SK-N-SH (cell line): ENCODE data around the gene UBLCP1. TPM values are rescaled to one million over a fixed set of nuclear protein-coding genes. Genes with fewer than 3 reads are reported as not detected.

Experiments
- CTCF ChIA-PET: fragments of 300-600, 350-600 bp; formaldehyde crosslinking; extraction: SDS; loops from one replicate; lab custom pipeline; 2021; lab: Yijun Ruan, JAX
- POLR2A ChIA-PET: fragments of 350-600 bp; sonication (Branson Sonifier 250); formaldehyde crosslinking; extraction: SDS; loops from one replicate; lab custom pipeline; 2020; ENCODE audit warnings: antibody characterized with exemption, inconsistent platforms; lab: Yijun Ruan, JAX
- DNase-seq: peaks from one replicate; pipeline ENCODE4 v3.0.0; 2012
- H2AFZ ChIP-seq: fragments of 200-600 bp; sonication (generic); 2 replicates; pipeline ENCODE4 v1.8.1; 2016; ENCODE audit warnings: antibody characterized with exemption, mild to moderate bottlenecking, low read depth
- H3F3A ChIP-seq: fragments of 200-600 bp; sonication (generic); replicated peaks from 2 replicates; pipeline ENCODE3; 2016; ENCODE audit warnings: antibody characterized with exemption, mild to moderate bottlenecking; ENCODE audit not compliant: insufficient read depth
- H3K27ac ChIP-seq, 2 experiments: fragments of 200-500 bp in 1 of 2; fragments of 200-600 bp in 1 of 2; sonication (Bioruptor generic) in 1 of 2; sonication (generic), shearing (Covaris generic) in 1 of 2; 2 replicates each; pipeline versions ENCODE4 v1.5.1 to v1.6.1; 2014 to 2016; ENCODE audit warnings: low read depth in 2 of 2, inconsistent platforms in 1 of 2, low read length in 1 of 2, mild to moderate bottlenecking in 1 of 2, mixed read lengths in 1 of 2
- H3K27me3 ChIP-seq: fragments of 200-600 bp; sonication (generic), shearing (Covaris generic); 2 replicates; pipeline ENCODE4 v1.6.1; 2016; ENCODE audit warnings: mixed run types; ENCODE audit not compliant: insufficient read depth
- H3K36me3 ChIP-seq, 2 experiments: fragments of 200-500 bp in 1 of 2; fragments of 200-600 bp in 1 of 2; sonication (Bioruptor generic) in 1 of 2; sonication (generic) in 1 of 2; replicated peaks in 1 of 2; 2 replicates each; pipeline versions ENCODE3 to v1.5.1; 2014 to 2016; ENCODE audit warnings: low read length in 1 of 2, mild to moderate bottlenecking in 1 of 2; ENCODE audit not compliant: insufficient read depth in 2 of 2, control insufficient read depth in 1 of 2
- H3K4me1 ChIP-seq, 2 experiments: fragments of 200-500 bp in 1 of 2; fragments of 200-600 bp in 1 of 2; sonication (Bioruptor generic) in 1 of 2; sonication (generic), shearing (Covaris generic) in 1 of 2; 2 replicates each; pipeline versions ENCODE4 v1.5.1 to v1.6.1; 2014 to 2016; ENCODE audit warnings: low read depth in 1 of 2, low read length in 1 of 2, mixed run types in 1 of 2; ENCODE audit not compliant: insufficient read depth in 2 of 2, control insufficient read depth in 1 of 2
- H3K4me2 ChIP-seq: fragments of 200-600 bp; sonication (generic), shearing (Covaris generic); 2 replicates; pipeline ENCODE4 v1.6.1; 2017; ENCODE audit warnings: mixed run types
- H3K4me3 ChIP-seq, 2 experiments: fragments of 200-500 bp in 1 of 2; fragments of 200-600 bp in 1 of 2; sonication (Bioruptor generic) in 1 of 2; sonication (generic), shearing (Covaris generic) in 1 of 2; 2 replicates each; pipeline versions ENCODE4 v1.5.1 to v1.8.1; 2014 to 2016; ENCODE audit warnings: low read depth in 2 of 2, inconsistent platforms in 1 of 2, low read length in 1 of 2, mild to moderate bottlenecking in 1 of 2, mixed read lengths in 1 of 2, moderate library complexity in 1 of 2
- H3K79me2 ChIP-seq: fragments of 200-600 bp; sonication (generic); 2 replicates; pipeline ENCODE4 v1.8.1; 2017; ENCODE audit warnings: mild to moderate bottlenecking; ENCODE audit not compliant: insufficient read depth
- H3K9ac ChIP-seq: fragments of 200-600 bp; sonication (generic); 2 replicates; pipeline ENCODE4 v1.6.1; 2017; ENCODE audit warnings: mixed run types
- H3K9me2 ChIP-seq: fragments of 200-600 bp; sonication (generic); 2 replicates; pipeline ENCODE4 v1.6.1; 2017; ENCODE audit warnings: mixed run types
- H3K9me3 ChIP-seq: fragments of 200-600 bp; sonication (generic); 2 replicates; pipeline ENCODE4 v1.6.1; 2017; ENCODE audit warnings: mixed run types, mild to moderate bottlenecking, moderate library complexity
- H4K20me1 ChIP-seq: fragments of 200-600 bp; sonication (generic); 2 replicates; pipeline ENCODE4 v1.6.1; 2017; ENCODE audit warnings: mild to moderate bottlenecking, mixed run types; ENCODE audit not compliant: insufficient read depth
- CHD2 ChIP-seq: fragments of 150-350 bp; IDR thresholded peaks from 2 replicates; pipeline ENCODE4 v1.6.1; 2018; ENCODE audit warnings: low read length; ENCODE audit not compliant: partially characterized antibody
- CTCF ChIP-seq: fragments of 200-600 bp; sonication (generic); IDR thresholded peaks from 2 replicates; pipeline ENCODE4 v1.6.1; 2017; ENCODE audit warnings: antibody characterized with exemption, mild to moderate bottlenecking, moderate library complexity
- ELF1 ChIP-seq: IDR thresholded peaks from 2 replicates; pipeline ENCODE4 v1.4.0; 2012
- FOXJ3 ChIP-seq: sonication (generic); formaldehyde crosslinking; IDR thresholded peaks from 2 replicates; pipeline ENCODE4 v1.5.1; 2020; ENCODE audit warnings: mild to moderate bottlenecking, missing genetic modification reagents
- FOXM1 ChIP-seq: IDR thresholded peaks from 2 replicates; pipeline ENCODE4 v1.4.0; 2012; ENCODE audit warnings: low read depth, mild to moderate bottlenecking
- MAX ChIP-seq: IDR thresholded peaks from 2 replicates; pipeline ENCODE4 v1.4.0; 2012; ENCODE audit warnings: low read depth
- MXI1 ChIP-seq: IDR thresholded peaks from 2 replicates; pipeline ENCODE4 v1.6.1; 2012; ENCODE audit warnings: mild to moderate bottlenecking, low read depth, low read length, improper control_type of control experiment
- NRF1 ChIP-seq: IDR thresholded peaks from 2 replicates; pipeline ENCODE4 v1.6.1; 2012; ENCODE audit warnings: low read depth, mild to moderate bottlenecking, low read length
- RAD21 ChIP-seq: IDR thresholded peaks from 2 replicates; pipeline ENCODE4 v1.6.1; 2012; ENCODE audit warnings: mild to moderate bottlenecking, low read length
- TEAD4 ChIP-seq: IDR thresholded peaks from 2 replicates; pipeline ENCODE4 v1.4.0; 2012; ENCODE audit warnings: mild to moderate bottlenecking, borderline replicate concordance; ENCODE audit not compliant: insufficient read depth
- USF2 ChIP-seq: fragments of 150-350 bp; IDR thresholded peaks from 2 replicates; pipeline ENCODE4 v1.6.1; 2017; ENCODE audit warnings: antibody characterized with exemption, low read length, low read depth, borderline replicate concordance
- YY1 ChIP-seq: IDR thresholded peaks from 2 replicates; pipeline ENCODE4 v1.4.0; 2012; ENCODE audit warnings: low read depth, mild to moderate bottlenecking
- polyA plus RNA-seq, 3 experiments: library from polyadenylated mRNA; depleted of rRNA; stranded (reverse); fragments of >200 nt; gene quantifications; 2 replicates each; pipeline ENCODE4 v1.2.3, GENCODE V29; 2012
- TF ChIP-seq, protein P1 (sequence below): IDR thresholded peaks from 2 replicates; pipeline ENCODE4 v1.6.1; 2012; ENCODE audit warnings: mild to moderate bottlenecking, low read depth, low read length, moderate library complexity

UBLCP1 gene
- polyA plus RNA-seq, 1 of the 3 experiments (the other 2 are of a cell fraction), result 13.8 TPM

GRCh38 chr5:159226451-159226850, 36.6 kb upstream of the UBLCP1 start:
- Histone ChIP-seq H2AFZ (no peak overlapping the region), H3K4me1 (peaks cover 0 to 3% of the 10 kb centered on the region in 2 experiments; a peak in 1 of 4 replicates), H3K36me3 (no peaks in the 10 kb centered on the region), H3K4me3 (no peak overlapping the region), H3K9me3 (no peaks in the 10 kb centered on the region), H3K27me3 (no peaks in the 10 kb centered on the region; the same call in 1 of the 2 replicates), H3K79me2 (no peaks in the 10 kb centered on the region), H3F3A (no peaks in the 10 kb centered on the region), H4K20me1 (no peaks in the 10 kb centered on the region), H3K27ac (no peak overlapping the region), H3K9me2 (no peaks in the 10 kb centered on the region), H3K9ac (no peak overlapping the region)
- CTCF ChIA-PET, result no interaction called here
- no peak for TF ChIP-seq USF2
- TF ChIP-seq RAD21, result no peak
- no peak for TF ChIP-seq MXI1
- TF ChIP-seq MAX, result no peak
- TF ChIP-seq ELF1, result no peak
- no peak for TF ChIP-seq CHD2
- TF ChIP-seq YY1, result no peak
- TF ChIP-seq, protein P1, sequence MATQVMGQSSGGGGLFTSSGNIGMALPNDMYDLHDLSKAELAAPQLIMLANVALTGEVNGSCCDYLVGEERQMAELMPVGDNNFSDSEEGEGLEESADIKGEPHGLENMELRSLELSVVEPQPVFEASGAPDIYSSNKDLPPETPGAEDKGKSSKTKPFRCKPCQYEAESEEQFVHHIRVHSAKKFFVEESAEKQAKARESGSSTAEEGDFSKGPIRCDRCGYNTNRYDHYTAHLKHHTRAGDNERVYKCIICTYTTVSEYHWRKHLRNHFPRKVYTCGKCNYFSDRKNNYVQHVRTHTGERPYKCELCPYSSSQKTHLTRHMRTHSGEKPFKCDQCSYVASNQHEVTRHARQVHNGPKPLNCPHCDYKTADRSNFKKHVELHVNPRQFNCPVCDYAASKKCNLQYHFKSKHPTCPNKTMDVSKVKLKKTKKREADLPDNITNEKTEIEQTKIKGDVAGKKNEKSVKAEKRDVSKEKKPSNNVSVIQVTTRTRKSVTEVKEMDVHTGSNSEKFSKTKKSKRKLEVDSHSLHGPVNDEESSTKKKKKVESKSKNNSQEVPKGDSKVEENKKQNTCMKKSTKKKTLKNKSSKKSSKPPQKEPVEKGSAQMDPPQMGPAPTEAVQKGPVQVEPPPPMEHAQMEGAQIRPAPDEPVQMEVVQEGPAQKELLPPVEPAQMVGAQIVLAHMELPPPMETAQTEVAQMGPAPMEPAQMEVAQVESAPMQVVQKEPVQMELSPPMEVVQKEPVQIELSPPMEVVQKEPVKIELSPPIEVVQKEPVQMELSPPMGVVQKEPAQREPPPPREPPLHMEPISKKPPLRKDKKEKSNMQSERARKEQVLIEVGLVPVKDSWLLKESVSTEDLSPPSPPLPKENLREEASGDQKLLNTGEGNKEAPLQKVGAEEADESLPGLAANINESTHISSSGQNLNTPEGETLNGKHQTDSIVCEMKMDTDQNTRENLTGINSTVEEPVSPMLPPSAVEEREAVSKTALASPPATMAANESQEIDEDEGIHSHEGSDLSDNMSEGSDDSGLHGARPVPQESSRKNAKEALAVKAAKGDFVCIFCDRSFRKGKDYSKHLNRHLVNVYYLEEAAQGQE, result no peak
- no peak for TF ChIP-seq NRF1
- no peak for TF ChIP-seq TEAD4
- no peak for TF ChIP-seq FOXJ3
- TF ChIP-seq CTCF, result no peak
- TF ChIP-seq FOXM1, result no peak
- TF ChIP-seq, all 33 proteins: peak for 0
- DNase-seq, result no peak
- POLR2A ChIA-PET, result no interaction called here
- no peak overlapping the region for H3K4me2 ChIP-seq
